H7 (cell line): ENCODE measurements around the gene OS9. TPM values are rescaled to one million over a fixed set of nuclear protein-coding genes. Genes with fewer than 3 reads are reported as not detected.
"Not testable (repeated sequence)": the region's sequence is repeated elsewhere in the genome, so short reads cannot be mapped to it uniquely, and the experiment has no call there.

Experiments
- DNase-seq: peaks from one replicate; pipeline ENCODE4 v3.0.0; 2012
- H3K27me3 ChIP-seq: 2 replicates; pipeline ENCODE4 v1.6.0; 2011; ENCODE audit warnings: mild to moderate bottlenecking, low read length; ENCODE audit not compliant: control insufficient read depth, insufficient read depth
- H3K36me3 ChIP-seq: replicated peaks from 2 replicates; pipeline ENCODE4 v1.5.1; 2011; ENCODE audit warnings: low read length; ENCODE audit not compliant: control insufficient read depth, insufficient read depth
- H3K4me3 ChIP-seq: 2 replicates; pipeline ENCODE4 v1.5.1; 2011; ENCODE audit warnings: low read depth, mild to moderate bottlenecking, control low read depth, low read length, moderate library complexity; ENCODE audit not compliant: insufficient read depth
- total RNA-seq: library from RNA; depleted of rRNA; stranded (reverse); fragments of >200 nt; shearing (Covaris generic); gene quantifications from 2 replicates; pipeline ENCODE4 v1.2.3, GENCODE V29; 2014

OS9 gene
- total RNA-seq, 1 experiment from 2014 or later: 65.5 TPM

DNA sequence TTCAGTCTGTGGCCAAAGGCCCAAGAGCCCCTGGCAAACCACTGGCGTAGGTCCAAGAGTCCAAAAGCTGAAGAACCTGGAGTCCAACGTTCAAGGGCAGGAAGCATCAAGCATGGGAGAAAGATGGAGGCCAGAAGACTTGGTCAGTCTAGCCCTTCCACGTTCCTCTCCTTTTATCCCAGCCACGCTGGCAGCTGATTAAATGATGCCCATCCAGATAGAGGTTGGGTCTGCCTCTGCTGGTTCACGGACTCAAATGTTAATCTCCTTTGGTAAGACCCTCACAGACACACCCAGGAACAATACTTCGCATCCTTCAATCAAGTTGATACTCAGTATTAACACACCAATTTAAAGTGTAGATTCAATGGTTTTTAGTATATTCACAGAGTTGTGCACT lies 21.1 kb upstream of the OS9 start:
- Histone ChIP-seq H3K4me3 (no peak overlapping the region), H3K27me3 (no peaks in the 10 kb centered on the region; the same call in 1 of the 2 replicates), H3K36me3 (no peaks in the 10 kb centered on the region)
- DNase-seq: no peak

GRCh38 chr12:57674691-57675090 lies 19.2 kb upstream of the OS9 start:
- H3K27me3 ChIP-seq: no peaks in the 10 kb centered on the region; the same call in 1 of the 2 replicates
- peak; percentile 13 for DNase-seq
- H3K4me3 ChIP-seq: no peak overlapping the region
- H3K36me3 ChIP-seq: no peaks in the 10 kb centered on the region

- not testable (repeated sequence) for H3K36me3 ChIP-seq, DNase-seq, H3K27me3 ChIP-seq, H3K4me3 ChIP-seq
Measured at GRCh38 chr12:57677947-57678346, 16.0 kb upstream of the OS9 start.

- Histone ChIP-seq H3K4me3 (no peak overlapping the region), H3K27me3 (no peaks in the 10 kb centered on the region; the same call in 1 of the 2 replicates), H3K36me3 (no peaks in the 10 kb centered on the region)
- no peak for DNase-seq
Measured at GRCh38 chr12:57679697-57680096, 14.2 kb upstream of the OS9 start.

- no peak for DNase-seq
- Histone ChIP-seq H3K27me3 (no peaks in the 10 kb centered on the region), H3K36me3 (no peaks in the 10 kb centered on the region), H3K4me3 (no peak overlapping the region)
Measured at GRCh38 chr12:57687862-57688261, 6.1 kb upstream of the OS9 start.

GRCh38 chr12:57688931-57689330 lies 5.0 kb upstream of the OS9 start:
- H3K36me3 ChIP-seq: no peaks in the 10 kb centered on the region
- H3K4me3 ChIP-seq: no peak overlapping the region
- DNase-seq: no peak
- no peaks in the 10 kb centered on the region for H3K27me3 ChIP-seq

DNA sequence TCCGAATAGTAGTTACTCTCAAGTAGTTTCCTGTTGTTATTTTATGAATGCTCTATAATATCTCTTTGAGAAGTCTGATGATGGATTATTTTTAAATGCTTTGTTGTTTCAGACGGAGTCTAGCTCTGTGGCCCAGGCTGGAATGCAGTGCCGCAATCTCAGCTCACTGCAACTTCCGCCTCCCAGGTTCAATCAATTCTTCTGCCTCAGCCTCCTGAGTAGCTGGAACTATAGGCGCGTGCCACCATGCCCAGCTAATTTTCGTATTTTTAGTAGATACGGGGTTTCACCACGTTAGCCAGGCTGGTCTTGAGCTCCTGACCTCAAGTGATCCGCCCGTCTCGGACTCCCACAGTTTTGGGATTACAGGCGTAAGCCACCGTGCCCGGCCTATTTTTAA lies 1.4 kb upstream of the OS9 start:
- DNase-seq: no peak
- Histone ChIP-seq H3K36me3 (no peaks in the 10 kb centered on the region), H3K27me3 (no peaks in the 10 kb centered on the region), H3K4me3 (no peak overlapping the region)

GRCh38 chr12:57693317-57693658 lies 644 bp upstream of the OS9 start:
- Histone ChIP-seq H3K36me3 (no peaks in the 10 kb centered on the region), H3K27me3 (no peaks in the 10 kb centered on the region), H3K4me3 (peak overlapping the region; percentile 8; the same call in 1 of the 2 replicates)
- no peak for DNase-seq

DNA sequence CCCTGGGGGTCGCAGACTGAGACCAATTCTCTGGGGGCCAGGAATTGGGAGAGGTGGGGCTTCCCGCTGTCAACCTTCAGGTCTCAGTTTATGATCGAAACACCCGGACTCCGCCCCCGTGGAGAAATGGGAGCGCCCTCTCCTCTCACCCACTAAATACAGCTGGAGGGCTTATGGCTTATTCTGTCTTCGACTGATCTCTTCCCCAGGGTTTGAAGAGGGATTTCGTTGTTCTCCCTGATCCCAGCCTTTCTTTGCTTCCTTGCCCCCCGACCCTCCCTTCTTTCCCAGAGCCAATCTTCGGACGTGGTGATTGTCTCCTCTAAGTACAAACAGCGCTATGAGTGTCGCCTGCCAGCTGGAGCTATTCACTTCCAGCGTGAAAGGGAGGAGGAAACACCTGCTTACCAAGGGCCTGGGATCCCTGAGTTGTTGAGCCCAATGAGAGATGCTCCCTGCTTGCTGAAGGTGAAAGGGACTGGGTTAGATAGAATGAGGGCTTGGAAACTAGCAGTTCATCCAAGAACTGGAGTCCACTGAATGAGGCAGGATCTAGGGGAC lies 607 bp downstream of the OS9 start:
- Histone ChIP-seq H3K27me3 (no peaks in the 10 kb centered on the region), H3K36me3 (no peaks in the 10 kb centered on the region), H3K4me3 (peak overlapping the region; percentile 79)
- DNase-seq: no peak

- DNase-seq: no peak
- no peaks in the 10 kb centered on the region for H3K27me3 ChIP-seq
- H3K36me3 ChIP-seq: no peaks in the 10 kb centered on the region
- no peak overlapping the region for H3K4me3 ChIP-seq
Measured at GRCh38 chr12:57695770-57696432, 2.0 kb downstream of the OS9 start.

DNA sequence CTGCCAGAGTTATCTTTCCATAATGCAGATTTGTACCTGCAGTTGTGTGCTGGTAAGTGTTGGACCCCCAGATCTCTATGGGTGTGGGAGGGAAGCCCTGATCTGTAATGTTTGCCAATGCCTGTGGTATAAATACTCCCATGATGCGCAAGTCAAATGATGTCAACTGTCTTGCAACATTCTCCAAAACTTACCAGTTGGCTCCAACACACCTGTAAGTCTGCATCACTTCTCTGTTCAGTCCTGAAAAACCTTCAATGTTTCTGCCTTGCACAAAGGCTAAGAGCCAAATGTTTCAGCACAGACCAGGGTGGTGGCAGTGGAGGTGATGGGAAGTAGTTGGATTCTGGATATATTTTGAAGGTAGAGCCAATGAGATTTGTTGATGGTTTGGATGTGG lies 3.1 kb downstream of the OS9 start:
- no peak for DNase-seq
- H3K27me3 ChIP-seq: no peaks in the 10 kb centered on the region
- no peak overlapping the region for H3K4me3 ChIP-seq
- H3K36me3 ChIP-seq: no peaks in the 10 kb centered on the region

DNA sequence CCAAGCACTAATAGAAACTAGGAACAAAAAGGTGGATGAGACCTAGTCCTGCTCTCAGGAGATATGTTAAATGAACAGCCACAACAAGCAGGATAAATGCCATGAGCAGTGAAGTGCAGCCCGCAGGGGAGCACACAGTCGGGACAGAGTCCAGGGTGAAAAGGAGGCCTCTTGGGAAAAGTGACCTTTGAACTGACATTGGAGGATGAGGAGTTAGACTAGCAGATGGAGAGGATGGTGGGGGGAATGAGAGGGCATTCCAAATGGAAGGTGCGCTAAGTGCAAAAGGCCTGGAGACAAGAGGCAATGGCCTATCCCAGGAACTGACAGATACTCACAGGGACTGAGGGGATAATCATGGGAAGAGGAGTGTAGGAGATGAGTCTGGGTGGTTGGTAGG lies 4.5 kb downstream of the OS9 start:
- Histone ChIP-seq H3K36me3 (no peaks in the 10 kb centered on the region), H3K27me3 (no peaks in the 10 kb centered on the region), H3K4me3 (no peak overlapping the region)
- DNase-seq: no peak

DNA sequence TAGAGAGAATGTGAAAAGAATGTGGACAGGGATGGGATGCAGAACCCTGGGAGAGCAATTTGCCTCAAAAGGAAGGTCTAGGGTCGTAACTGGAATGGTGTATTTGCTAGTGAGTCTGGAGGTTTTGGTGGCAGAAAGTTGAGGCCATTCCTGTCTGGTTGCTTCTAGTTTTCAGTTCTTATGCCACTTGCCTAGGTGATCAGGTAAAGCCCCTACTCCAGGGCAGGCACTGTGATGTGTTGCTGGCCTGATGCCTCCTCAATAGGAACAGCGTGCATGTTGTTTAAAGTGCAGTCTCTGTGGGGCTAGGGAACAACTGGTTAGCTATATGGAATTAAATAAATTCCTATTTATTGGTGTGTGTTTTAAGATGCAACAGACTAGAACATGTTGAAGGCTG lies 6.4 kb downstream of the OS9 start:
- no peak for DNase-seq
- Histone ChIP-seq H3K4me3 (no peak overlapping the region), H3K27me3 (no peaks in the 10 kb centered on the region), H3K36me3 (no peaks in the 10 kb centered on the region)

GRCh38 chr12:57707250-57707649 lies 13.3 kb downstream of the OS9 start:
- H3K36me3 ChIP-seq: no peaks in the 10 kb centered on the region
- no peak overlapping the region for H3K4me3 ChIP-seq
- no peak for DNase-seq
- H3K27me3 ChIP-seq: no peaks in the 10 kb centered on the region

- Histone ChIP-seq H3K36me3 (no peaks in the 10 kb centered on the region), H3K4me3 (no peak overlapping the region), H3K27me3 (no peaks in the 10 kb centered on the region)
- DNase-seq: no peak
Measured at GRCh38 chr12:57708296-57708695, 14.4 kb downstream of the OS9 start.

DNA sequence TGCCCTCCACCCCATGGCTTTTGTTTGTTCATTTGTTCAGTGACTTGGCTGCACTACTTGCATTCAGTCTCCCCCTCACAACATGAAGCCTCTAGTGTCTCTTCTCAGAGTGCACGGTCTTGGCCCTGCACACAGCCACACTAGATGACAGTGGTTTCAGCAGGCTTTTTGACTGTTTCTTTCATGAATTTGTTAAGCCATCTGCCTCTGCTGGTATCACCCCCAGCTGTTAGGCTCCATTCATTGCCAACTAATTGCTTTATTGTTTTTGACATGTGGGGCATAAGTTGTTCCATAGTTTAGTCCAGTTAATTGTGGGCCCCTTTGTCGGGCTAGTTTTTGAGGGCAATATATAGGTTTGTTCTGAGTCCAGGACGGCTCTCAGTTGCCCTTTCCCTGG lies 18.8 kb downstream of the OS9 start:
- Histone ChIP-seq H3K4me3 (no peak overlapping the region), H3K27me3 (no peaks in the 10 kb centered on the region), H3K36me3 (peaks cover 4% of the 10 kb centered on the region; the same call in 1 of the 2 replicates)
- DNase-seq: no peak
